Dedifferentiated amniotic fluid mesenchymal stem cell (primary cell): ENCODE measurements around the gene FLACC1.
"Not testable (repeated sequence)": the region's sequence is repeated elsewhere in the genome, so short reads cannot be mapped to it uniquely, and the experiment has no call there.

ENCODE experiments used
- DNase-seq: peaks from one replicate; pipeline ENCODE4 v3.0.0-alpha.2; 2016; ENCODE audit errors: extremely low spot score

Gene FLACC1

DNA sequence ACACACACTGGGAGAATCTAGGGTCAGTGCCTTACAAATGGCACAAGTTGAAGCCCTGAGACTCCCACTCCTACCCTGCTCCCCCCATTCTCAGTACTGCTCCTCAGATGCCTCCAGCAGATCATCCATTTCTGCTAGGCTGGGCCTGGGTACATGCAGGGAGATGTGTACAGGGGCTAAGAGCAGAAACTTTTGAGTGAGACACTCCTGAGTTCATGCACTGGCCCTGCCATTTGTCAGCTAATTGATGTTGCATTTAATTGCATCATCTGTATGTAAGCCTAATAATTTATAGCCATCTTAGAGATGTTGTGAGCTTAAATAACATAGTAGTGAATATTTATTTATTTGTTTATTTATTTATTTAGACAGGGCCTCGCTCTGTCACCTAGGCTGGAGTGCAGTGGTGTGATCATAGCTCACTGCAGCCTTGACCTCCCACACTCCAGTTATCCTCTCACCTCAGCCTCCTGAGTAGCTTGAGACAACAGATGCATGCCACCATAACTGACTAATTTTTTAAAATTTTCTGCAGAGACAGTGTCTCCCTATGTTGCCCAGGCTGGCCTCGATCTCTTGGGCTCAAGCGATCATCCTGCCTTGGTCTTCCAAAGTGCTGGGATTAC lies 101.6 kb downstream of the FLACC1 start:
- no peak for DNase-seq

DNA sequence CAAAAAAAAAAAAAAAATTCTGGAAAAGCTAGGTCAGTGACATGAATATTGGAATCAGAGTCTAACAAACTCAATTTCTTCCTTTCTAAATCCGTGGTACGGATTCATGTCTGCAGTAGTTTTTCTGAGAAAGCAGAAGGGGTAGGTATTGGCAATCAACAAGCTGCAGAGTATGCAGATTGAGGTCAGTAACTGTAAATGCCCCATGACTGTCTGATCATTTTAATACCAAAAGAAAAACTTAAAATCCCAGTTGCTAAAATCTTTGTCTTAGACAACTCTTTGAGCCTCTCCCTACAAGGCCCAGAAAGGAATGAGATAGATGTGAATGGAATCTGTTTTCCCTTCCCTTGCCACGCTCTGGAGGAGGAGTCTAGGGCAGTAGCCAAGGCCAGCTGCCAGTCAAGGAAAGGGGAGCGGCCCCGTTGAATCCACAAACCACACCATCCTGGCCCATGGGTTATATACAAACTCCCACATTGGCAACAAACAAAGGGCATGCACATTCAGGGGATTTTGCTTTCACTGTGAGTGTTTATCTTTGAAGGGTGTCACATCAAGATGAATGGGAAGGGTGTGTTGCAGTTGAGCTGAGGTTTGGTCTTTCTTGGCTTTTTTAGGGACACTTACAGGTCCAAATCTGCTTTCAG lies 102.9 kb downstream of the FLACC1 start:
- DNase-seq: peak; percentile 78

- DNase-seq: no peak
These were observed 106.4 kb downstream of the FLACC1 start for GRCh38 chr2:201250741-201251140.

DNA sequence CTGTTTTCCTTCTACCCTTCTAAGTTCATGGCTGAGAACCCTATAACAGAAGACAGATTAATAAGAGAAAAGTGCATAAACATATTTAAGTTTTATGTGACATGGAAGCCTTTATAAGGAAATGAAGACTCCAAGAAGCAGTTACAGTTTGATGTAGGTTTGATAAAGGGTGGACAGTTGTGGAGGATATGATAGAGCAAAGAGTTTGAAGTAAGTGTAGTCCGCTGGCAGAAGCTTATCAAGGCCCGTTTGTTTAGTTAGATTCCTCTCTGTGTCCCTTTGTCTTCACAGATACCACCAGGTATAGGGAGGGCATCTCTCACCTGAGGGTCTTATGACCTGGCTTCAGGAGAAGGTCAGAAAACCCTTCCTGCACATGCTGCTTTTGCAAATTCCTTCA lies 107.3 kb downstream of the FLACC1 start:
- DNase-seq: no peak

DNA sequence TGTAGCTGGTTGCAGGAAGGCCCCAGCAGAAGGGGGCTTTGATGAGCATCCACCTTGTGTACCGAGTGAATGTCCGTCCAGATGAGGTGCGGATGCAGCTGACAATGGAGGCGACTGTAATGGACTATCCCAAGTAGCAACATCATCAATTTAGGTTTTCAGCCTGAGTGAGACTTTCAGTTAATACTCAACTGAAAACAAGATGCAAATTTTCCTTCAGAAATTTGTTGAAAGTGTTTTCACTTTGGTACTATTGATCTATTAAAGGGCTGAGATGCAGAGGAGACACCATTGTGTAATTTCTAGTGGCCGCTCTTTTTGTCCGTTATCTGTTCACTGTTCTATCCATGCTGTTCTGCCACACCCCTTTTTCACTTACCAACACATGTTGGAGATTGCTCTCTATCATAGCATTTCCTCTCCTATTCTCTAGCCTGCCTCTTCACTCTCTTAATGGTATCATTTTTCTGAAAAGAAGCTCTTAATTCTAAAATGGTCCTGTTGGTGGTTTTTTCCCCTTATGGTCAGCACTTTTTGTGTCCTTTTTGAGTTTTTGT lies 108.8 kb downstream of the FLACC1 start:
- DNase-seq: no peak

DNA sequence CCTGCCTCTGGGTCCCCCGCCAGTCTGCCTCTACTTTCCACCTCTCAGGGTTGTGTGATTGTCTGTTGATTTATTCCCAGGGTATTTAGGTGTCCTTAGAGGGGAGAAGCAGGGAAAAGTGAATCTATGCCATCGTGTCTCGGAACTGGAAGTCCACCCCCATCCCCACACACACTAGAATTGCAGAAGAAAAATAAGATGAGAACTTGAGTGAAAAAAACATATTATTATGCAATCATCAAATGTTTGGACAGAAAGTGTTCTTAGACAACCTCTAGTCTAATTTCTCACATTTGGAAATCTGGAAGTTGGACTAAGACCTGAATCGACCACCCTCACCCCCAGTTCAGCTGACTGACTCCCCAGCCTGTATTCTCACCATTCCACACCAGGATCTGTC lies 110.9 kb downstream of the FLACC1 start:
- DNase-seq: no peak

- no peak for DNase-seq
These were observed 112.3 kb downstream of the FLACC1 start for GRCh38 chr2:201244829-201245228.

DNA sequence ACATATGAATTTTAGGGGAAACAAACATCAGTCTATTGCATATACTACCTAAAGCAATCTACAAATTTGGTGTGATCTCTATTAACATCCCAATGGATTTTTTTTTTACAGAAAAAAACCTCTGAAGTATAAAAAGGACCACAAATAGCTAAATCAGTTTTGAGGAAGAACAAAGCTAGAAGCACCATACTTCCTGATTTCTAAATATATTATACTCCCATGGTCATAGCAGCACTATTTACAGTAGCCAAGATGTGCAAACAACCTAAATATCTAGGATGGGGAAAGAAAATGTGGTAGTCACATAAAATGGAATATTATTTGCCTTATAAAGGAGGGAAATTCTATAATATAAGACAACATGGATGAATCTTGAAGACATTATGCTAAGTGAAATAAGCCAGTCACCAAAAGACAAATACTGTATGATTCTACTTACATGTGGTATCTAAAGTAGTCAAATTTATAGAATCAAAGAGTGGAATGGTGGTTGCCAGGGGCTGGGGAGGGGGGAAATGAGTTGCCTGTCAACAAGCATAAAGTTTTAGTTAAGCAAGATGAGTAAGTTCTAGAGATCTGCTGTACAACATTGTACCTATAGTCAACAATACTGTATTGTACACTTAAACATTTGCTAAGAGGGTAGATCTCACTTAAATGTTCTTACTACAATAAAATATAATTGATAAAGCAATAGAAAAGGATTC lies 114.4 kb downstream of the FLACC1 start:
- DNase-seq: no peak

DNA sequence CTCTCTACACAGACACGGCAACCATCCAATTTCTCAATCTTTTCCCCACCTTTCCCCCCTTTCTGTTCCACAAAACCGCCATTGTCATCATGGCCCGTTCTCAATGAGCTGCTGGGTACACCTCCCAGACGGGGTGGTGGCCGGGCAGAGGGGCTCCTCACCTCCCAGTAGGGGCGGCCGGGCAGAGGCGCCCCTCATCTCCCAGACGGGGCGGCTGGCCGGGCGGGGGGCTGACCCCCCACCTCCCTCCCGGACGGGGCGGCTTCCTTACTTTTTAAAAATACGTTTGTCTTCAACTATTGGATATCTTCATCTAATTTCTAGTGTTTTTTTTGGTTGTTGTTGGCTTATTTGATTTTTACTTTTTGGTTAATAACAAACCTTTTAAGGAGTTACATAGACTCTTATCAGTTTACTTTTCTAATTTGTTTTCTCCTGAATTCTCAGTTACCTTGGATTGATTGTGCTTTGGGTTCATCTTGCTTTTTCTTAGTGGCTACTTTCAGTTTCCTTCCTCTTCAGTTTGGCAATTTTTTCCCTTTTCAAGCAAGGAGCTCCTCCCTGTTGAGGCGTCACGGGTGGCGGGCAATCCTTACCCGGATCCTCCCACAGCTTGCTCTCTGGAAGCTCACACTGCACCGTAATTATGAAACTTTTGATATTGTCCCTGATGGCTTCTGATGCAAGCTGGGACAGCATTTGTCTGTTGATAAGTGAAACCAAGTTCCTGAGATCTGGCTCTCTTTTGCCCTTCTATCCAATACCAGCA lies 117.8 kb downstream of the FLACC1 start:
- DNase-seq: not testable (repeated sequence)
